ENCODE data around the gene MAMDC4. TPM values are rescaled to one million over a fixed set of nuclear protein-coding genes. Genes with fewer than 3 reads are reported as not detected.

The MAMDC4 gene
- total RNA-seq, 1 experiment from 2014 or later, result 6.3 TPM

Small RNA genes lying within 50 kb of the gene (microRNA-seq; reads per million reads assigned to microRNA genes)
- gene MIR4292 (ENCODE audit: unreplicated experiment) (not detected), gene MIR4479 (ENCODE audit: unreplicated experiment) (1.3 reads per million)

Other genes with a start within 250 kb of the MAMDC4 start
- 42.3 TPM for gene EGFL7, start 189.4 kb upstream of the MAMDC4 start, total RNA-seq (2021; ENCODE audit: unreplicated experiment)
- gene AGPAT2, start 164.9 kb upstream of the MAMDC4 start, total RNA-seq (2021; ENCODE audit: unreplicated experiment), result 77.9 TPM
- 10.6 TPM for gene DIPK1B, start 139.8 kb upstream of the MAMDC4 start, total RNA-seq (2021; ENCODE audit: unreplicated experiment)
- gene LCN10, start 109.4 kb upstream of the MAMDC4 start, total RNA-seq (2021; ENCODE audit: unreplicated experiment), result not detected
- not detected for gene LCN6, start 103.8 kb upstream of the MAMDC4 start, total RNA-seq (2021; ENCODE audit: unreplicated experiment)
- not detected for gene LCN8, start 94.1 kb upstream of the MAMDC4 start, total RNA-seq (2021; ENCODE audit: unreplicated experiment)
- 0.05 TPM for gene LCN15, start 87.8 kb upstream of the MAMDC4 start, total RNA-seq (2021; ENCODE audit: unreplicated experiment)
- 53.5 TPM for gene TMEM141, start 61.0 kb upstream of the MAMDC4 start, total RNA-seq (2021; ENCODE audit: unreplicated experiment)
- gene CCDC183, start 56.0 kb upstream of the MAMDC4 start, total RNA-seq (2021; ENCODE audit: unreplicated experiment), result 0.62 TPM
- 106 TPM for gene RABL6, start 44.4 kb upstream of the MAMDC4 start, total RNA-seq (2021; ENCODE audit: unreplicated experiment)
- gene AJM1, start 9.9 kb upstream of the MAMDC4 start, total RNA-seq (2021; ENCODE audit: unreplicated experiment), result 7.2 TPM
- gene PHPT1, start 2.9 kb upstream of the MAMDC4 start, total RNA-seq (2021; ENCODE audit: unreplicated experiment), result 204 TPM
- gene EDF1, start 14.0 kb downstream of the MAMDC4 start, total RNA-seq (2021; ENCODE audit: unreplicated experiment), result 270 TPM
- gene TRAF2, start 34.2 kb downstream of the MAMDC4 start, total RNA-seq (2021; ENCODE audit: unreplicated experiment), result 48.7 TPM
- gene FBXW5, start 92.4 kb downstream of the MAMDC4 start, total RNA-seq (2021; ENCODE audit: unreplicated experiment), result 72.6 TPM
- gene C8G, start 92.9 kb downstream of the MAMDC4 start, total RNA-seq (2021; ENCODE audit: unreplicated experiment), result 2.9 TPM
- 2.5 TPM for gene LCN12, start 99.9 kb downstream of the MAMDC4 start, total RNA-seq (2021; ENCODE audit: unreplicated experiment)
- gene PTGDS, start 125.2 kb downstream of the MAMDC4 start, total RNA-seq (2021; ENCODE audit: unreplicated experiment), result 13.7 TPM
- 0.82 TPM for gene LCNL1, start 130.6 kb downstream of the MAMDC4 start, total RNA-seq (2021; ENCODE audit: unreplicated experiment)
- gene PAXX, start 140.1 kb downstream of the MAMDC4 start, total RNA-seq (2021; ENCODE audit: unreplicated experiment), result 64.0 TPM
- gene CLIC3, start 144.2 kb downstream of the MAMDC4 start, total RNA-seq (2021; ENCODE audit: unreplicated experiment), result 6.2 TPM
- gene ABCA2, start 175.9 kb downstream of the MAMDC4 start, total RNA-seq (2021; ENCODE audit: unreplicated experiment), result 27.0 TPM
- gene FUT7, start 179.7 kb downstream of the MAMDC4 start, total RNA-seq (2021; ENCODE audit: unreplicated experiment), result not detected
- 43.5 TPM for gene NPDC1, start 193.8 kb downstream of the MAMDC4 start, total RNA-seq (2021; ENCODE audit: unreplicated experiment)
- gene ENTPD2, start 201.7 kb downstream of the MAMDC4 start, total RNA-seq (2021; ENCODE audit: unreplicated experiment), result 2.8 TPM
- gene SAPCD2, start 218.2 kb downstream of the MAMDC4 start, total RNA-seq (2021; ENCODE audit: unreplicated experiment), result 18.4 TPM
- 23.1 TPM for gene UAP1L1, start 225.2 kb downstream of the MAMDC4 start, total RNA-seq (2021; ENCODE audit: unreplicated experiment)
- gene MAN1B1, start 234.6 kb downstream of the MAMDC4 start, total RNA-seq (2021; ENCODE audit: unreplicated experiment), result 57.2 TPM